GM23248 (cell line): ENCODE data around the gene PKD1L1. TPM values are rescaled to one million over a fixed set of nuclear protein-coding genes. Genes with fewer than 3 reads are reported as not detected.

Source experiments
- DNase-seq: peaks from one replicate; pipeline ENCODE4 v3.0.0-alpha.2; 2015
- H2AFZ ChIP-seq: fragments of 200-600 bp; sonication (generic); 2 replicates; pipeline ENCODE4 v1.6.1; 2016; ENCODE audit warnings: antibody characterized with exemption
- H3F3A ChIP-seq: fragments of 200-600 bp; sonication (generic); 2 replicates; pipeline ENCODE4 v1.6.1; 2016; ENCODE audit warnings: mild to moderate bottlenecking, antibody characterized with exemption, mixed run types; ENCODE audit not compliant: insufficient read depth
- H3K27ac ChIP-seq: fragments of 200-600 bp; sonication (generic); 2 replicates; pipeline ENCODE4 v1.5.1; 2016; ENCODE audit warnings: mild to moderate bottlenecking
- H3K27me3 ChIP-seq: fragments of 200-600 bp; sonication (generic); replicated peaks from 2 replicates; pipeline ENCODE4 v1.6.1; 2016; ENCODE audit warnings: mild to moderate bottlenecking; ENCODE audit not compliant: insufficient read depth
- H3K36me3 ChIP-seq: fragments of 200-600 bp; sonication (generic); 2 replicates; pipeline ENCODE4 v1.6.1; 2016; ENCODE audit warnings: low read depth, mild to moderate bottlenecking
- H3K4me1 ChIP-seq: fragments of 200-600 bp; sonication (generic); 2 replicates; pipeline ENCODE4 v1.6.1; 2016; ENCODE audit warnings: mild to moderate bottlenecking; ENCODE audit not compliant: insufficient read depth
- H3K4me2 ChIP-seq: fragments of 200-600 bp; sonication (generic); one replicate; pipeline ENCODE4 v1.6.1; 2016; ENCODE audit warnings: mild to moderate bottlenecking; ENCODE audit not compliant: unreplicated experiment
- H3K4me3 ChIP-seq: fragments of 200-600 bp; sonication (generic); 2 replicates; pipeline ENCODE4 v1.5.1; 2016; ENCODE audit warnings: mild to moderate bottlenecking
- H3K79me2 ChIP-seq: fragments of 200-600 bp; sonication (generic); 2 replicates; pipeline ENCODE4 v1.6.1; 2016; ENCODE audit warnings: mild to moderate bottlenecking; ENCODE audit not compliant: insufficient read depth
- H3K9ac ChIP-seq: fragments of 200-600 bp; sonication (generic); 2 replicates; pipeline ENCODE4 v1.6.1; 2016; ENCODE audit warnings: mild to moderate bottlenecking
- H3K9me2 ChIP-seq: fragments of 200-600 bp; sonication (generic); 2 replicates; pipeline ENCODE4 v1.6.1; 2016; ENCODE audit warnings: mixed run types, mild to moderate bottlenecking, moderate library complexity; ENCODE audit not compliant: insufficient read depth
- H3K9me3 ChIP-seq: fragments of 200-600 bp; sonication (generic); one replicate; pipeline ENCODE4 v1.6.1; 2017; ENCODE audit warnings: low read depth
- H4K20me1 ChIP-seq: fragments of 200-600 bp; sonication (generic); 2 replicates; pipeline ENCODE4 v1.6.0; 2016; ENCODE audit not compliant: insufficient read depth
- EZH2 ChIP-seq: fragments of 200-600 bp; sonication (generic); IDR thresholded peaks from 2 replicates; pipeline ENCODE4 v1.6.1; 2018; ENCODE audit warnings: antibody characterized with exemption, mild to moderate bottlenecking; ENCODE audit not compliant: insufficient read depth, poor library complexity, severe bottlenecking
- EZH2phosphoT487 ChIP-seq: fragments of 200-600 bp; sonication (generic); IDR thresholded peaks from 2 replicates; pipeline ENCODE4 v1.6.1; 2018; ENCODE audit warnings: antibody characterized with exemption, moderate library complexity, mild to moderate bottlenecking, low read depth; ENCODE audit not compliant: insufficient read depth
- WGBS, 2 experiments: methylation state at CpG; one replicate each; pipeline ENCODE4 v1.1.6; 2015 to 2017; ENCODE audit warnings: low lambda C conversion rate in 2 of 2, low coverage in 1 of 2; ENCODE audit errors: missing lambda C conversion rate in 2 of 2; 5-methylcytosine and 5-hydroxymethylcytosine counted together
- in situ Hi-C: fragments of 300-500 bp; cut with MboI; formaldehyde crosslinking; loops from 2 replicates; pipeline ENCODE4 v1.15.0; 2020
- polyA plus RNA-seq: library from polyadenylated mRNA; unstranded; fragments of >200 nt; fragmentation: Nextera tagmentation; extraction: Ambion mirVana; gene quantifications from 2 replicates; pipeline ENCODE4 v1.2.1, GENCODE V29; 2016
- total RNA-seq: library from RNA; depleted of rRNA; stranded (reverse); fragments of >200 nt; shearing (Covaris generic); gene quantifications from 2 replicates; pipeline ENCODE4 v1.2.3, GENCODE V29; 2014

PKD1L1 gene
- total and polyA plus RNA-seq, 2 experiments from 2014 or later: 0.06 to 0.11 TPM

GRCh38 chr7:47811632-47812380 is 136.5 kb downstream of the PKD1L1 start:
- H3K9ac ChIP-seq: no peak overlapping the region
- in situ Hi-C loops: loop anchor here (10.0 to 25.0 kb wide), 2 partner anchors 377 to 1925 kb away; partner anchors contain the start of gene IGFBP1
- no peaks in the 10 kb centered on the region for H3K9me2 ChIP-seq
- no peaks in the 10 kb centered on the region for H3K9me3 ChIP-seq
- no peak overlapping the region for H3K27ac ChIP-seq
- no peak overlapping the region for H3K4me2 ChIP-seq
- TF ChIP-seq EZH2 (no peak), EZH2phosphoT487 (no peak)
- peaks cover 7% of the 10 kb centered on the region; the same call in 1 of the 2 replicates for H3K4me1 ChIP-seq
- H3K79me2 ChIP-seq: no peaks in the 10 kb centered on the region
- 0 out of 2 replicates have a peak, but pooled peaks cover 7% of the 10 kb centered on the region for H3F3A ChIP-seq
- no peaks in the 10 kb centered on the region for H4K20me1 ChIP-seq
- no peaks in the 10 kb centered on the region for H3K27me3 ChIP-seq
- no peak for DNase-seq
- 90 to 95% methylated on average over 9 to 10 of the region's 10 CpGs for WGBS, 2 experiments
- no peaks in the 10 kb centered on the region for H3K36me3 ChIP-seq
- H2AFZ ChIP-seq: no peak overlapping the region
- no peak overlapping the region for H3K4me3 ChIP-seq

GRCh38 chr7:47809387-47809786 is 138.9 kb downstream of the PKD1L1 start:
- Histone ChIP-seq H3K9ac (no peak overlapping the region), H3K9me3 (no peaks in the 10 kb centered on the region), H4K20me1 (no peaks in the 10 kb centered on the region), H3K4me3 (no peak overlapping the region), H3K4me1 (no peaks in the 10 kb centered on the region), H3K79me2 (no peaks in the 10 kb centered on the region), H3K36me3 (no peaks in the 10 kb centered on the region), H3F3A (no peaks in the 10 kb centered on the region), H3K27ac (no peak overlapping the region), H3K4me2 (no peak overlapping the region), H3K27me3 (no peaks in the 10 kb centered on the region), H2AFZ (no peak overlapping the region), H3K9me2 (no peaks in the 10 kb centered on the region)
- TF ChIP-seq EZH2phosphoT487 (no peak), EZH2 (no peak)
- DNase-seq: no peak
- WGBS, 2 experiments: 95 to 99% methylated on average over 3 of the region's 3 CpGs
- in situ Hi-C loops: loop anchor here (25.0 kb wide), 1 partner anchor 1922 kb away; the partner anchor contains the start of gene IGFBP1

GRCh38 chr7:47808321-47808720 is 139.9 kb downstream of the PKD1L1 start:
- no peaks in the 10 kb centered on the region for H3K9me3 ChIP-seq
- 97 to 99% methylated on average over 7 of the region's 7 CpGs for WGBS, 2 experiments
- H3K79me2 ChIP-seq: no peaks in the 10 kb centered on the region
- no peaks in the 10 kb centered on the region for H4K20me1 ChIP-seq
- no peak overlapping the region for H3K27ac ChIP-seq
- H3K9me2 ChIP-seq: no peaks in the 10 kb centered on the region
- H3K36me3 ChIP-seq: no peaks in the 10 kb centered on the region
- no peak overlapping the region for H3K4me2 ChIP-seq
- no peaks in the 10 kb centered on the region for H3K27me3 ChIP-seq
- no peak for DNase-seq
- no peak overlapping the region for H2AFZ ChIP-seq
- no peaks in the 10 kb centered on the region for H3K4me1 ChIP-seq
- H3K4me3 ChIP-seq: no peak overlapping the region
- no peak overlapping the region for H3K9ac ChIP-seq
- TF ChIP-seq EZH2 (no peak), EZH2phosphoT487 (no peak)
- H3F3A ChIP-seq: no peaks in the 10 kb centered on the region
- in situ Hi-C loops: loop anchor here (25.0 kb wide), 1 partner anchor 1921 kb away; the partner anchor contains the start of gene IGFBP1

GRCh38 chr7:47807756-47808155 is 140.5 kb downstream of the PKD1L1 start:
- H3K4me1 ChIP-seq: no peaks in the 10 kb centered on the region
- no peaks in the 10 kb centered on the region for H4K20me1 ChIP-seq
- no peak overlapping the region for H3K9ac ChIP-seq
- no peaks in the 10 kb centered on the region for H3K79me2 ChIP-seq
- no peak overlapping the region for H3K27ac ChIP-seq
- in situ Hi-C loops: loop anchor here (25.0 kb wide), 1 partner anchor 1920 kb away; the partner anchor contains the start of gene IGFBP1
- H3K4me2 ChIP-seq: no peak overlapping the region
- no peak overlapping the region for H3K4me3 ChIP-seq
- H3K9me3 ChIP-seq: no peaks in the 10 kb centered on the region
- H3K9me2 ChIP-seq: no peaks in the 10 kb centered on the region
- H3F3A ChIP-seq: no peaks in the 10 kb centered on the region
- no peak for DNase-seq
- no peak for TF ChIP-seq EZH2phosphoT487
- TF ChIP-seq EZH2: no peak
- no peaks in the 10 kb centered on the region for H3K27me3 ChIP-seq
- 92 to 95% methylated on average over 5 of the region's 5 CpGs for WGBS, 2 experiments
- H2AFZ ChIP-seq: no peak overlapping the region
- H3K36me3 ChIP-seq: no peaks in the 10 kb centered on the region
